Panc1 (cell line): ENCODE measurements around the gene CLSTN2.

Experiments used
- CTCF ChIP-seq: fragments of 450-650 bp; IDR thresholded peaks from 2 replicates; pipeline ENCODE4 v1.5.1; 2017; ENCODE audit warnings: mild to moderate bottlenecking
- POLR2AphosphoS5 ChIP-seq: IDR thresholded peaks from 2 replicates; pipeline ENCODE4 v1.6.1; 2012; ENCODE audit warnings: mild to moderate bottlenecking, low read depth, low read length, moderate library complexity
- TCF7L2 ChIP-seq: IDR thresholded peaks from 2 replicates; pipeline ENCODE4 v1.6.1; 2011; ENCODE audit warnings: mild to moderate bottlenecking, low read depth, low read length, inconsistent platforms

GRCh38 chr3:140277886-140278285, 342.9 kb downstream of the CLSTN2 start:
- TF ChIP-seq CTCF (no peak), POLR2AphosphoS5 (no peak), TCF7L2 (no peak)
